LNCaP clone FGC (cell line): ENCODE data around the gene MCM3.

ENCODE experiments used
- DNase-seq: peaks from one replicate; pipeline ENCODE4 v3.0.0-alpha.2; 2011; ENCODE audit warnings: low read depth
- H3K4me3 ChIP-seq: 2 replicates; pipeline ENCODE4 v1.5.1; 2011; ENCODE audit warnings: mild to moderate bottlenecking, low read depth, low read length, control low read depth
- CTCF ChIP-seq: IDR thresholded peaks from 2 replicates; pipeline ENCODE4 v1.5.1; 2012; ENCODE audit warnings: mild to moderate bottlenecking; ENCODE audit not compliant: control insufficient read depth, insufficient read depth; ENCODE audit errors: extremely low read depth

Gene MCM3

DNA sequence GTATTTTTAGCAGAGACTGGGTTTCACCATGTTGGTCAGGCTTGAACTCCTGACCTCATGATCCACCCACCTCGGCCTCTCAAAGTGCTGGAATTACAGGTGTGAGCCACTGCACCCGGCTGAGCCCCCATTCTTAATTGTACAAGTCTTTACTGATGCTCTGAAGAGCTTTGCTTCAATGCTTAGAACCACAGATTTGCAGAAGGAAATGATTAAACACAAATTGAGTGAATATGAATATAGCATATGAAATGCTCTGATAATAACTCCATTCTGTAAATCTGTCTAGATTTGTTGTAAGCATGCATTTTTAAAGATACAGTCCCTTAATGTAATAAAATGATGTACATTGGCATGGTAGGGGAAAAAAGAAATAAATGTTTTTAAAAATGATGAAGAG is 4.3 kb upstream of the MCM3 start:
- no peak overlapping the region for H3K4me3 ChIP-seq
- no peak for DNase-seq
- TF ChIP-seq CTCF, result no peak

DNA sequence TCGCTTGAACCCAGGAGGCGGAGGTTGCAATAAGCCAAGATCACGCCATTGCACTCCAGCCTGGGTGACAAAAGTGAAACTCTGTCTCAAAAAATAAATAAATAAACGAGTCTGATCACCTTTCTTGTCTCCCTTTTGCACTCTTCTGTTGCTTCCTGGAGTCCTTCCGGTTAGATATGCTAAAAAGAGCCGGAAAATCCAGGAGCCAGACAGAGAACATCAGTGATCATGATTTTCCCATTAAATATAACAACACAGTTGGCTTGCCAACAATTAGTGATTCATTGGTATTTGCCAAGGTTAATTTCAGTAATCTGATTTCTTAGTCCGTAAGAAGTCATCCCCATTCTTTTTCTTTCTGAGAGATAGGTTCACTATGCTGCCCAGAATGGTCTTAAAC is 3.7 kb upstream of the MCM3 start:
- no peak overlapping the region for H3K4me3 ChIP-seq
- no peak for TF ChIP-seq CTCF

GRCh38 chr6:52286798-52287432 is 2.4 kb upstream of the MCM3 start:
- H3K4me3 ChIP-seq, result no peak overlapping the region
- DNase-seq, result no peak

More for the DNA sequence above, 3.7 kb upstream of the MCM3 start:
- no peak for DNase-seq

GRCh38 chr6:52285177-52286068 is 881 bp upstream of the MCM3 start:
- TF ChIP-seq CTCF, result no peak
- DNase-seq, result no peak
- peak overlapping the region; percentile 88 for H3K4me3 ChIP-seq

More at GRCh38 chr6:52286798-52287432, 2.4 kb upstream of the MCM3 start:
- peak; percentile 77 for TF ChIP-seq CTCF

GRCh38 chr6:52284131-52284459 is 447 bp downstream of the MCM3 start:
- H3K4me3 ChIP-seq, result peak overlapping the region; percentile 88
- no peak for TF ChIP-seq CTCF
- no peak for DNase-seq

GRCh38 chr6:52283111-52283510 is 1.4 kb downstream of the MCM3 start:
- DNase-seq, result no peak
- TF ChIP-seq CTCF, result no peak
- peak overlapping the region; percentile 88 for H3K4me3 ChIP-seq
